ENCODE results near the gene VAV1.

DNA sequence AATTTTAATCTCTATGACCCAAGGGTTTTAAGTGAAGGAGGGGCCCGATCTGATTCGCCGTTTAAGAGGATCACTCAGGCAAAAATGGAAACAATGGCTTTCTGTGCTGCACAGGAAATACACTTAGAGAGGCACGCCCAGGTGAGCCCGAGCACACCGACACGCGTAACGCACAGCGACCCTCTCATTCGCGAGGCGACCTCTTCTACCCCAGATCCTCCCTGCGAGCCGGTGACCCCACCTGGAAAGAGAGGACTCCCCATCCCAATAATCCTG lies 5.5 kb upstream of the VAV1 start:
- TF ChIP-seq POLR2A (IDR thresholded peaks at IDR 0.05): no peak
- TF ChIP-seq, protein P1, sequence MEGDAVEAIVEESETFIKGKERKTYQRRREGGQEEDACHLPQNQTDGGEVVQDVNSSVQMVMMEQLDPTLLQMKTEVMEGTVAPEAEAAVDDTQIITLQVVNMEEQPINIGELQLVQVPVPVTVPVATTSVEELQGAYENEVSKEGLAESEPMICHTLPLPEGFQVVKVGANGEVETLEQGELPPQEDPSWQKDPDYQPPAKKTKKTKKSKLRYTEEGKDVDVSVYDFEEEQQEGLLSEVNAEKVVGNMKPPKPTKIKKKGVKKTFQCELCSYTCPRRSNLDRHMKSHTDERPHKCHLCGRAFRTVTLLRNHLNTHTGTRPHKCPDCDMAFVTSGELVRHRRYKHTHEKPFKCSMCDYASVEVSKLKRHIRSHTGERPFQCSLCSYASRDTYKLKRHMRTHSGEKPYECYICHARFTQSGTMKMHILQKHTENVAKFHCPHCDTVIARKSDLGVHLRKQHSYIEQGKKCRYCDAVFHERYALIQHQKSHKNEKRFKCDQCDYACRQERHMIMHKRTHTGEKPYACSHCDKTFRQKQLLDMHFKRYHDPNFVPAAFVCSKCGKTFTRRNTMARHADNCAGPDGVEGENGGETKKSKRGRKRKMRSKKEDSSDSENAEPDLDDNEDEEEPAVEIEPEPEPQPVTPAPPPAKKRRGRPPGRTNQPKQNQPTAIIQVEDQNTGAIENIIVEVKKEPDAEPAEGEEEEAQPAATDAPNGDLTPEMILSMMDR (IDR thresholded peaks at IDR 0.05): no peak
